Epithelial cell of esophagus (primary cell): Measurements from ENCODE around the gene IWS1.
A peak's percentile ranks its signal among the peaks of the same experiment; 100 is the strongest.

Experiments used
- DNase-seq: peaks from one replicate; pipeline ENCODE4 v3.0.0; 2010; ENCODE audit warnings: low read depth
- H3K4me3 ChIP-seq: 2 replicates; pipeline ENCODE4 v1.5.1; 2011; ENCODE audit warnings: mild to moderate bottlenecking, low read length, control low read depth
- CTCF ChIP-seq: IDR thresholded peaks from 2 replicates; pipeline ENCODE4 v1.5.1; 2011; ENCODE audit warnings: low read depth, mild to moderate bottlenecking, low read length, control low read depth, inconsistent platforms; ENCODE audit not compliant: insufficient read depth; ENCODE audit errors: missing control alignments

IWS1 gene

GRCh38 chr2:127511917-127512316 lies 14.4 kb downstream of the IWS1 start:
- H3K4me3 ChIP-seq = no peak overlapping the region
- TF ChIP-seq CTCF = no peak
- no peak for DNase-seq

GRCh38 chr2:127511090-127511695 lies 15.1 kb downstream of the IWS1 start:
- H3K4me3 ChIP-seq = no peak overlapping the region
- no peak for DNase-seq
- TF ChIP-seq CTCF = no peak

GRCh38 chr2:127510073-127510472 lies 16.2 kb downstream of the IWS1 start:
- peak; percentile 36 for DNase-seq
- H3K4me3 ChIP-seq = no peak overlapping the region
- no peak for TF ChIP-seq CTCF

GRCh38 chr2:127508631-127509034 lies 17.7 kb downstream of the IWS1 start:
- DNase-seq = peak; percentile 97
- TF ChIP-seq CTCF = no peak
- no peak overlapping the region for H3K4me3 ChIP-seq

GRCh38 chr2:127508023-127508630 lies 18.2 kb downstream of the IWS1 start:
- peak; percentile 42 for DNase-seq
- H3K4me3 ChIP-seq = no peak overlapping the region
- TF ChIP-seq CTCF = no peak

- no peak overlapping the region for H3K4me3 ChIP-seq
- no peak for DNase-seq
- no peak for TF ChIP-seq CTCF
These were observed 19.8 kb downstream of the IWS1 start for GRCh38 chr2:127506510-127506909.
